GM12864 (cell line): ENCODE measurements around the gene STAT1.
"Not testable (repeated sequence)": the region's sequence is repeated elsewhere in the genome, so short reads cannot be mapped to it uniquely, and the experiment has no call there.

Experiments used
- DNase-seq: peaks from one replicate; pipeline ENCODE4 v3.0.0-alpha.2; 2011; ENCODE audit warnings: low read depth
- H3K4me3 ChIP-seq: 2 replicates; pipeline ENCODE4 v1.5.1; 2011; ENCODE audit warnings: mild to moderate bottlenecking, low read depth, low read length, control low read depth
- CTCF ChIP-seq: IDR thresholded peaks from 2 replicates; pipeline ENCODE4 v1.5.1; 2011; ENCODE audit warnings: low read depth, mild to moderate bottlenecking, moderate library complexity, low read length, control low read depth, inconsistent platforms; ENCODE audit errors: missing control alignments

STAT1 gene

GRCh38 chr2:190964170-190964795, 49.7 kb downstream of the STAT1 start:
- no peak overlapping the region for H3K4me3 ChIP-seq
- DNase-seq: no peak
- no peak for TF ChIP-seq CTCF

GRCh38 chr2:190963088-190963487, 50.9 kb downstream of the STAT1 start:
- H3K4me3 ChIP-seq: no peak overlapping the region
- no peak for TF ChIP-seq CTCF
- DNase-seq: no peak

- no peak overlapping the region for H3K4me3 ChIP-seq
- no peak for DNase-seq
- no peak for TF ChIP-seq CTCF
Measured at GRCh38 chr2:190961918-190962487, 52.0 kb downstream of the STAT1 start.

GRCh38 chr2:190961117-190961516, 52.9 kb downstream of the STAT1 start:
- not testable (repeated sequence) for DNase-seq, H3K4me3 ChIP-seq

GRCh38 chr2:190959911-190960788, 53.8 kb downstream of the STAT1 start:
- no peak overlapping the region for H3K4me3 ChIP-seq
- no peak for TF ChIP-seq CTCF
- no peak for DNase-seq

GRCh38 chr2:190953257-190953656, 60.7 kb downstream of the STAT1 start:
- no peak overlapping the region for H3K4me3 ChIP-seq
- TF ChIP-seq CTCF: no peak
- DNase-seq: no peak

- TF ChIP-seq CTCF: no peak
- DNase-seq: no peak
- no peak overlapping the region for H3K4me3 ChIP-seq
Measured at GRCh38 chr2:190950566-190950991, 63.4 kb downstream of the STAT1 start.
